ENCODE measurements around the gene TBC1D16. TPM values are rescaled to one million over a fixed set of nuclear protein-coding genes. Genes with fewer than 3 reads are reported as not detected.
A peak's percentile ranks its signal among the peaks of the same experiment; 100 is the strongest.

TBC1D16 gene
- polyA plus RNA-seq, 1 experiment: 9.0 TPM

DNA sequence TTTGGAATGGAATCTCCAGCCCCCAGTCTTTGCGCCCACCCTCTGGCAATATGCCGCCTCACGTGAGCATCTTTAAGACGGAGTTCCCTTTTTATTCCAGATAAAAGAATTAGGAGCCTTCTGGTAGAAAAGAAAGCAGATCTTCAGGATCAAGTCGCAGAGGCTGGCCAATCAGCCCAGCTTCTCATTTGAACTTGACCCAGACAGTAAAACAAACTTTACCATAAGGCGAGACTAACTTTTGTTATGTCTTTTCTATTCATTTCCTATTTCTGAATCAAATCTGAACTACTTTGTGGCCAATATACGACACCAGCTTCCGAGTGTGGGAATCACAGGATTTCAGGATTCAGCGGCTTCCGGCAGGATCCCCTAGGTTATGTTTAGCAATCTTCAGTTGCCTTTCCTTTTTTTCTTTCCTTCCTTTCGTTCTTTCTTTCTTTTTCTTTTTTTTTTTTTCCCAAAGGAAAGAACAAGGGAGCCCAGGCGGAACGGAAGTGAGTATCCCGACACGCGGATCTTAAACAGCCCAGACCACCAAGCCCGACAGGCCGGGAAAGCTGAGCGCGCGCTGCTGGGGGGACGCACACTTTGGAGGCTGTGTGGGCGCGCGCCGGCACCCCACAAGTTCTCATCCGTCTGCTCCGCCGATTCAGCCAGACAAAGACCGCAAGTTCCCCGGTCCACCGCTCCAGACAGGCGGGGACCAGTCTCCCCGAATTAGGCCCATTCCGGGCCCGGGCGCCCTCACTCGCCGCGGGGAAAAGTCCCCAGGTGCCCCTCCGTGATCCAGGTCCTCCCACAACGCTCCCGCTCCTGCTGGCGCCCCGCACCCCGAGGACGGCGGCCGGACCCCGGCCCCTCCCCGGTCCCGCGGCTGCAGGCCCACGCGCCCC is 633 bp downstream of the TBC1D16 start:
- Histone ChIP-seq H3K27me3 (ENCODE audit: control insufficient read depth, insufficient read depth, low read length) (no peaks in the 10 kb centered on the region), H3K4me3 (ENCODE audit: low read depth, low read length) (peak overlapping the region; percentile 98), H3K36me3 (ENCODE audit: control insufficient read depth, insufficient read depth, low read length) (no peaks in the 10 kb centered on the region; the same call in 1 of the 2 replicates)
- ChIA-PET POLR2A (interaction anchor here (0.6 to 0.7 kb wide), 3 partner anchors 16 to 1719 kb away, joined by 3 to 9 read pairs (median 4); partner anchors contain the start of gene GAA), CTCF (interaction anchor here (3.4 kb wide), 1 partner anchor 29 kb away, joined by 17 read pairs; no protein-coding TSS in a partner anchor)
- TF ChIP-seq, protein P1, sequence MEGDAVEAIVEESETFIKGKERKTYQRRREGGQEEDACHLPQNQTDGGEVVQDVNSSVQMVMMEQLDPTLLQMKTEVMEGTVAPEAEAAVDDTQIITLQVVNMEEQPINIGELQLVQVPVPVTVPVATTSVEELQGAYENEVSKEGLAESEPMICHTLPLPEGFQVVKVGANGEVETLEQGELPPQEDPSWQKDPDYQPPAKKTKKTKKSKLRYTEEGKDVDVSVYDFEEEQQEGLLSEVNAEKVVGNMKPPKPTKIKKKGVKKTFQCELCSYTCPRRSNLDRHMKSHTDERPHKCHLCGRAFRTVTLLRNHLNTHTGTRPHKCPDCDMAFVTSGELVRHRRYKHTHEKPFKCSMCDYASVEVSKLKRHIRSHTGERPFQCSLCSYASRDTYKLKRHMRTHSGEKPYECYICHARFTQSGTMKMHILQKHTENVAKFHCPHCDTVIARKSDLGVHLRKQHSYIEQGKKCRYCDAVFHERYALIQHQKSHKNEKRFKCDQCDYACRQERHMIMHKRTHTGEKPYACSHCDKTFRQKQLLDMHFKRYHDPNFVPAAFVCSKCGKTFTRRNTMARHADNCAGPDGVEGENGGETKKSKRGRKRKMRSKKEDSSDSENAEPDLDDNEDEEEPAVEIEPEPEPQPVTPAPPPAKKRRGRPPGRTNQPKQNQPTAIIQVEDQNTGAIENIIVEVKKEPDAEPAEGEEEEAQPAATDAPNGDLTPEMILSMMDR (IDR thresholded peaks at IDR 0.05; ENCODE audit: insufficient read depth, low read depth, low read length): no peak
- DNase-seq (ENCODE audit: low read depth): no peak

DNA sequence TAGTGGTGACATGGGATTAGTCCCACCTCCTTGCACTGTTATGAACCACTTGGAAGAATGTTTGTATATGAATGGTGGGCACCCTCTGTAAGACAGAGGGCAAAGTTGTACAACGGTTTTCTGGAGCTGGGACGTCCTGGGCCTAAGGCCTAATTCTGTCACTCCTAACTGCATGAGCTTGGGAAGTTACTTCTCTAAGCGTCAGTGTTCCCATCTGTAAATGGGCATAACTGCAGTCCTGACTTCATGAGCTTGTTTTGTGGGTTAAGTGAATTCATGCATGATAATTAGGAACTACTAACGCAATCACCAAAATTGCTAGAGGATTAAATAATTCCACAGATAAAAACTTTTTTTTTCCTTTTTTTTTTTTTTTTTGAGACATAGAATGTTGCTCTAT is 1.8 kb downstream of the TBC1D16 start:
- DNase-seq (ENCODE audit: low read depth): no peak
- no peak overlapping the region for H3K4me3 ChIP-seq (ENCODE audit: low read depth, low read length)
- ChIA-PET POLR2A (no interaction called here), CTCF (interaction anchor here (0.9 to 3.4 kb wide), 3 partner anchors 25 to 243 kb away, joined by 3 to 17 read pairs (median 14); no protein-coding TSS in a partner anchor)
- no peaks in the 10 kb centered on the region for H3K27me3 ChIP-seq (ENCODE audit: control insufficient read depth, insufficient read depth, low read length)
- no peaks in the 10 kb centered on the region; the same call in 1 of the 2 replicates for H3K36me3 ChIP-seq (ENCODE audit: control insufficient read depth, insufficient read depth, low read length)
- TF ChIP-seq, protein P1 (IDR thresholded peaks at IDR 0.05; ENCODE audit: insufficient read depth, low read depth, low read length): no peak

DNA sequence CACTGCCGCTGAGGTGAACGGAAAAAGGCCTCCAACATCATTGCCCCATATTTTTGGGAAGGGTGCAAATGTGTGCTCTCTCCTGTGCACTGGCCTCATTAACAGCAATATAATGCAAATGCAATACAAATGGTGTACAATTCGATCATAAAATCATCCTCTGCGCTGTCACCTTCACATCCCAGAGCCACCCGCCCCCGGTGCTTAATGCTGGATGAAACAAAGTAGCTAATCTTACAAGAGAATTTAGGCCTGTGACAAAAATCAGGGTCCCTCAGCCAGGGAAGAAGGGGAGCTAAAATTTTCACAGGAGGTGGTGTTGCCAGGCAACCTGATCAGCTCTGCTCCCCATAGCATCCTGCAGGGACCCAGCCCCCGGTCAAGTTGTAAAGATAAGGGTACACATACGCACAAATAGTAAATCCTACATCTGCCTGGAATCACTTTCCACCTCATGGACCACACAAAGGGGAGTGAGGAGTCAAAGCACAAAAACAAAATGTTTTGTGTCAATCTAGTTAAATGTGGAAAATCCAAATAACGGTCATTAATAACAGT is 3.0 kb downstream of the TBC1D16 start:
- ChIA-PET CTCF (interaction anchor here (0.6 to 3.4 kb wide), 4 partner anchors 21 to 242 kb away, joined by 3 to 17 read pairs (median 8); no protein-coding TSS in a partner anchor), POLR2A (no interaction called here)
- no peak overlapping the region for H3K4me3 ChIP-seq (ENCODE audit: low read depth, low read length)
- H3K36me3 ChIP-seq (ENCODE audit: control insufficient read depth, insufficient read depth, low read length): no peaks in the 10 kb centered on the region; the same call in 1 of the 2 replicates
- no peak for DNase-seq (ENCODE audit: low read depth)
- TF ChIP-seq, protein P1 (IDR thresholded peaks at IDR 0.05; ENCODE audit: insufficient read depth, low read depth, low read length): no peak
- no peaks in the 10 kb centered on the region for H3K27me3 ChIP-seq (ENCODE audit: control insufficient read depth, insufficient read depth, low read length)

DNA sequence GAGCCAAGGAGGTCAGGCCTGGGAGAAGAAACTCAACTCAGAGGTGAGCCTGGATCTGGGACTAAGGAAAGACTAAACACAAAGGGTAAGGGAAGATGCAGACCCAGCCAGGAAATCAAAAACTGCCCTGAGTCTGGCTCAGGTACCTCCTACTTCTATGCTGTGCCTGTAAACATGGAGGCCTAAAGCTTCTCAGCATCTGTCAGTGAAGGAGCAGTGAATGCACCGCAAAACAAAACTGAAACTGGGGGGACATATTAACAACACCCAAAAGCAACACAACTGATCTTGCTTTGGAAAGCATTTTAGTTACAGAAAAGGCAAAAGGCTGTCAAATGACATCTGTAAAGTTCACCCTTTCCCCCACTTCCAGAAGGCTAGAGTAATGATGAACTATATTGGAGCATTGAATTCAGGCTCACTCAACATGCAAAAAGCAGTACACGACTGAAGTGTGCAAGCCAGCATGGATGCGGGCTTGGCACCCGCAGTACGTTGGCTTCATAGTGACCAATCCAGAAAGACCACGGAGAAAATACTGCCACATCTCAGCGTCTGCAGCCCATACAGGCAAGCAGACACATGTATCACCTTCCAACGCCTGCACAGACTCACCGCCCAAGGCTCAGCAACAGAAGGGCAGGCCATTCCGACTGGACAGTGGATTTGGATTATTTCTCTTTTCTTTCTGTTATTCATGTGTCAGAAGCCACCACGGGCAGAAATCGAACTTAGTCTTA is 3.8 kb downstream of the TBC1D16 start:
- ChIA-PET POLR2A (no interaction called here), CTCF (interaction anchor here (0.6 to 3.4 kb wide), 3 partner anchors 20 to 26 kb away, joined by 3 to 17 read pairs (median 14); no protein-coding TSS in a partner anchor)
- H3K36me3 ChIP-seq (ENCODE audit: control insufficient read depth, insufficient read depth, low read length): no peaks in the 10 kb centered on the region; the same call in 1 of the 2 replicates
- TF ChIP-seq, protein P1 (IDR thresholded peaks at IDR 0.05; ENCODE audit: insufficient read depth, low read depth, low read length): no peak
- H3K27me3 ChIP-seq (ENCODE audit: control insufficient read depth, insufficient read depth, low read length): no peaks in the 10 kb centered on the region
- no peak for DNase-seq (ENCODE audit: low read depth)
- H3K4me3 ChIP-seq (ENCODE audit: low read depth, low read length): no peak overlapping the region
